ENCODE results near the gene CCDC81.
"Not testable (repeated sequence)": the region's sequence is repeated elsewhere in the genome, so short reads cannot be mapped to it uniquely, and the experiment has no call there.

- TF ChIP-seq CTCF (IDR thresholded peaks at IDR 0.05; ENCODE audit: low read depth, low read length); EZH2phosphoT487 (IDR thresholded peaks at IDR 0.05; ENCODE audit: low read depth): not testable (repeated sequence)
These were observed 17.3 kb upstream of the CCDC81 start for GRCh38 chr11:86357412-86357811.

All from OCI-LY3 (cell line).